Peyer's patch (tissue), 4 donors: ENCODE measurements around the gene GNG3. TPM values are rescaled to one million over a fixed set of nuclear protein-coding genes. Genes with fewer than 3 reads are reported as not detected.
"Not testable (repeated sequence)": the region's sequence is repeated elsewhere in the genome, so short reads cannot be mapped to it uniquely, and the experiment has no call there.

Experiments
- DNase-seq, 3 donors: peaks; one replicate each; pipeline ENCODE4 v3.0.0-alpha.2; 2017 to 2019
- H3K27ac ChIP-seq, 4 donors: fragments of 200-600 bp; sonication (generic); one replicate each; pipeline ENCODE4 v1.5.1; 2016 to 2019
- H3K27me3 ChIP-seq, 2 donors: fragments of 200-600 bp; sonication (generic); one replicate each; pipeline ENCODE4 v1.5.1; 2019
- H3K36me3 ChIP-seq, 3 donors: fragments of 200-600 bp; sonication (generic); one replicate each; pipeline ENCODE4 v1.5.1; 2016 to 2019
- H3K4me1 ChIP-seq, 4 donors: fragments of 200-600 bp; sonication (generic); one replicate each; pipeline ENCODE4 v1.5.1; 2016 to 2019
- H3K4me3 ChIP-seq, 4 donors: fragments of 200-600 bp; sonication (generic); 1 replicate in 3 of 4; 2 replicates in 1 of 4; pipeline ENCODE4 v1.5.1; 2016 to 2019; ENCODE audit warnings: mild to moderate bottlenecking in 1 of 4
- H3K9me3 ChIP-seq, 4 donors: fragments of 200-600 bp; sonication (generic); one replicate each; pipeline ENCODE4 v1.5.1; 2016 to 2019; ENCODE audit warnings: mild to moderate bottlenecking in 1 of 4
- CTCF ChIP-seq, 6 experiments: fragments of 450-650 bp in 4 of 6; fragments of 200-600 bp in 2 of 6; sonication (generic) in 1 of 6; IDR thresholded peaks; one replicate each; pipeline ENCODE4 v1.5.1; 2017 to 2019; ENCODE audit warnings: antibody characterized with exemption in 6 of 6, mild to moderate bottlenecking in 3 of 6, moderate library complexity in 1 of 6
- POLR2A ChIP-seq, 2 donors: fragments of 450-650 bp; IDR thresholded peaks; one replicate each; pipeline ENCODE4 v1.5.1; 2017; ENCODE audit warnings: antibody characterized with exemption in 2 of 2, mild to moderate bottlenecking in 2 of 2, moderate library complexity in 2 of 2
- total RNA-seq, 4 donors: library from RNA; depleted of rRNA; stranded (reverse); fragments of >200 nt; gene quantifications; one replicate each; pipeline ENCODE4 v1.1.0, GENCODE V29; 2016

The GNG3 gene
- total RNA-seq, 4 donors from 2014 or later: not detected

DNA sequence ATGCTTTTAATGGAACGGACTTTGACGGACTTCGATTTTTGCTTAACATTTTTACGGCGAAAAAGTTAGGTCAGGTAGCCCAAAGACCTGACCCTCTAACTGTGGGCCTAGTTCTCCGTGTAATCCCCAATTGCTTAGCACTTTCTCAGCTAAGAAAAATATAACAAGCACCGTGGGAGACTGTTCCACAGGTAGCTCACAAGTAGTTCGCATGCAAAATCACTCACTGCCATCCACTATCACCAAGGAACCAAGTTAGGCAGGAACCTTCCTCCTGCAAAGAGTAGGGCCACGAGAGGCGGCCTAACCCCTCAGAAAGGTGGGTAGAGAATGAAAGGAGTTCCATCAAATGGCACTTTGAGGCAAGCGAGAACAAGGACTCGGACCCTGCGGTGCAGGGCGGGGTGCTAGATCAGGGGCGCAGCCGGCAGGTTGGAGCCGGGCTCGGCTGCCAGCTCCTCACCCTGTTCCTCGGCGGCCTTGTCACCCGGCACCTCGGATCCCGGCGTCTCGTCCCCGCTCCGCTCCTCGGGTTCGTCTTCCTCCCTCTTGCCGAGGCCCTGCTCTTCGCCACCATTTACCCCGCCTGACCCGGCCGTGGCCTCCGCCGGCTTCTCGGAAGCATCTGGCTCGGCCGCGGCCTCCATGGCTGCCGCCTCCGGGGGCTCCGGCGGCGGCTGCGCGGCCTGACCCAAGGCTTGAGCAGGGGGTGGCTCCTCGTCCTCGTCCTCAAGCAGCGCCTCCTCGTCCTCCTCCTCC is 18.9 kb downstream of the GNG3 start:
- Histone ChIP-seq H3K36me3 (peaks cover 0 to 34% (median 3%) of the 10 kb centered on the region in 3 donors), H3K4me3 (peak overlapping the region; percentile 83 to 97 (median 86)), H3K27me3 (no peaks in the 10 kb centered on the region), H3K9me3 (no peaks in the 10 kb centered on the region), H3K4me1 (peaks cover 0 to 48% (median 12%) of the 10 kb centered on the region in 4 donors), H3K27ac (peak overlapping the region; percentile 79 to 98 (median 94))
- TF ChIP-seq POLR2A (IDR thresholded peaks at IDR 0.05) (no peak), CTCF (IDR thresholded peaks at IDR 0.05) (no peak)
- DNase-seq: peak in 1 of 3 donors; percentile 57

DNA sequence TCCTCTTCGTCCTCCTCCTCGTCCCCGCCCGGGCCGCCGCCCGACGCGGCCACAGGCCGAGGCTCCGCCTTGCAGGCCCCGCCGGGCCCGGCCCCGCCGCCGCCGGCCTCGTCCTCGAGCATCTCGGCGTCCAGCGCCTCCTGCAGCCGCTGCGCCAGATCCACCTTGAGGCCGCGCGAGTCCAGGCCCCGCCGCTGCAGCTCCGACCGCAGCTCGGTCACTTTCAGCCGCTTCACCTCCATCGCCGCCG is 19.4 kb downstream of the GNG3 start:
- no peak for DNase-seq
- peaks cover 0 to 50% (median 12%) of the 10 kb centered on the region in 4 donors for H3K4me1 ChIP-seq
- H3K27me3 ChIP-seq: no peaks in the 10 kb centered on the region
- TF ChIP-seq POLR2A (IDR thresholded peaks at IDR 0.05) (no peak), CTCF (IDR thresholded peaks at IDR 0.05) (no peak)
- H3K4me3 ChIP-seq: peak overlapping the region; percentile 83 to 97 (median 86)
- H3K36me3 ChIP-seq: peaks cover 0 to 29% (median 3%) of the 10 kb centered on the region in 3 donors
- H3K9me3 ChIP-seq: no peaks in the 10 kb centered on the region
- peak overlapping the region; percentile 79 to 98 (median 94) for H3K27ac ChIP-seq

DNA sequence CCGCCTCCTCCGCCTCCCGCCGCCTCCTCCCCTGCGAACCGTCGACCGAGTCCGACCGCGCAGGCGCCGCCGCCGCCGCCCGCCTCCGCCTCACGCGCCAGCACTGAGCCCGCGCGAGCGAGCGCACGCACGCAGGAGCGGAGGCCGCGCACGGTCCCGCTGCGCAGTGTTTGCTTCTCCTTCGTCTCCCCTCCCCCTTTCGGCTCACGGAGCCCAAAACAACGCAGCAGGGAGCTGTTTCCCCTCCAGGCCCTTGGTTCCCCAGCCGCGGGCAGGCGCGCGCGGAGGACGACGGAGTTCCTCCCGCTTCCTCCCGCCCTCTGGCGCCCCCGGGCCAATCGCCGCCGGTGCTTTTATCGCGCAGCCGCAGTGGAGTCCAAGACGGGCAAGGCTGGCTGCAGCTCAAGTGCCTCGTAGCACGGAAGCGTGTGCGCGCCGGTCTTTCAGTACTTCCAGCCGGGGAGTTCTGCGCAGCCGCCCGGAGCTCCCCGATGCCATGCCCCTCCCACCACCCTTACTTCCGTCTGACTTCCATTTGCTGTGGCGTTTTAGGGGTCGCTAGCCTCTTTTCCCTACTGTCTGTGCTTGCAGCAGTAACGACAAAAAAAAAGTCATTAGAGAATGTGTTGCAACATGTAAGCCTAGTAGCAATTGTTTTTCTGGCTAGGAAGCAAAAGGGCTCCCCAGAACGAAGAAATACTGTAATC is 19.8 kb downstream of the GNG3 start, which contains the start of gene HNRNPUL2:
Gene HNRNPUL2, minus strand, starts transcription at position 293 of the 707 bp plus-strand sequence. CDS start 301 bp downstream, outside the sequence.
- peak; percentile 92 to 95 for TF ChIP-seq POLR2A (IDR thresholded peaks at IDR 0.05)
- peak in 3 of 6 experiments; percentile 1 to 20 (median 8) for TF ChIP-seq CTCF (IDR thresholded peaks at IDR 0.05)
- Histone ChIP-seq H3K4me1 (peaks cover 0 to 51% (median 12%) of the 10 kb centered on the region in 4 donors), H3K36me3 (peaks cover 0 to 27% (median 3%) of the 10 kb centered on the region in 3 donors), H3K27ac (peak within 1 kb of the TSS; percentile 79 to 98 (median 94)), H3K9me3 (no peaks in the 10 kb centered on the region), H3K27me3 (no peaks in the 10 kb centered on the region), H3K4me3 (peak within 1 kb of the TSS; percentile 83 to 97 (median 86))
- peak; percentile 96 to 99 (median 98) for DNase-seq

GRCh38 chr11:62727872-62728170 is 20.3 kb downstream of the GNG3 start:
- DNase-seq: peak; percentile 82 to 94 (median 84)
- H3K27me3 ChIP-seq: no peaks in the 10 kb centered on the region
- H3K27ac ChIP-seq: peak overlapping the region; percentile 79 to 98 (median 94)
- H3K4me1 ChIP-seq: peaks cover 0 to 56% (median 12%) of the 10 kb centered on the region in 4 donors
- TF ChIP-seq CTCF (IDR thresholded peaks at IDR 0.05): no peak
- no peak for TF ChIP-seq POLR2A (IDR thresholded peaks at IDR 0.05)
- peak overlapping the region; percentile 83 to 97 (median 86) for H3K4me3 ChIP-seq
- H3K36me3 ChIP-seq: peaks cover 0 to 27% (median 0%) of the 10 kb centered on the region in 3 donors
- H3K9me3 ChIP-seq: no peaks in the 10 kb centered on the region

DNA sequence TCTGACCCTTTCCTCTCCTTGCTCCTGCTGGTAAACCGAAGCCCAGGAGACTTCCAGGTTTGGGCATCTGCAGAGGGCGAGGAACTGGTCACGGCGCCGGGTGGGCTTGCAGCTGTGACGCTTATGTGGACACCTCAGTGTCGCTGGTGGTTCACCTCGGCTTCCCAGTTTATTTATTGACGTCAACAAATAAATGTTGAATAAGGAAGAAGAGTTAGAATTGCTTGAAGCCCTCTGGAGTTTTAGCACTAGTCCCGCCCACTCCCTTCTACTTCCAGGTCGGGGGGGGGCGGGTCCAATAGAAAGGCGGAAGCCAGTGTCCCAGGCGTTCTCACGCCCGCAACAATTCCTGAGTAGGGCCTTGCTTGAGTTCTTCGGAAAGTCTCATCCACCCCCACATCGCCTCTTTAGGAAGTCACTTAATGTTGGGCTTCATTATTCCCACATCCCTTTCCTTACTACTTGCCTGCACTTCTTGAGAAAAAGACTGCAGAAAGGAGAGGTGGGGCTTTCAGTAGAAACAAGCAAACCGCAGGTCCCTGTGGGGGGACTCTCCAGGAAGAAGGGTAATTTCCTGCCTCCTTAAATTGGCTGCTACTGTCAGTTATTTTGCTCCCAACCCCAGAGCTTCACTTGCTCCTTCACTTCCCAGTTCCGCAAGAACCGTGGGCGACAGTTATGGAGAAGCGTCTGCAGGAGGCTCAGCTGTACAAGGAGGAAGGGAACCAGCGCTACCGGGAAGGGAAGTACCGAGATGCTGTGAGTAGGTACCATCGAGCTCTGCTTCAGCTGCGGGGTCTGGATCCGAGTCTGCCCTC is 20.9 kb downstream of the GNG3 start, which contains the start of gene TTC9C:
Gene TTC9C, plus strand, starts transcription at position 316 of the 818 bp plus-strand sequence. Its CDS starts 363 bp downstream, at position 679.
- Histone ChIP-seq H3K9me3 (no peaks in the 10 kb centered on the region), H3K27me3 (no peaks in the 10 kb centered on the region), H3K4me1 (peaks cover 0 to 54% (median 12%) of the 10 kb centered on the region in 4 donors), H3K27ac (peak within 1 kb of the TSS; percentile 79 to 98 (median 94)), H3K4me3 (peak within 1 kb of the TSS; percentile 83 to 97 (median 86)), H3K36me3 (peaks cover 0 to 25% (median 0%) of the 10 kb centered on the region in 3 donors)
- peak; percentile 88 to 96 (median 96) for DNase-seq
- TF ChIP-seq POLR2A (IDR thresholded peaks at IDR 0.05) (peak; percentile 72 to 73), CTCF (IDR thresholded peaks at IDR 0.05) (no peak)

GRCh38 chr11:62730076-62730475 is 22.6 kb downstream of the GNG3 start:
- Histone ChIP-seq H3K4me3 (peak overlapping the region in 1 of 4 donors; percentile 83), H3K4me1 (peaks cover 0 to 37% (median 4%) of the 10 kb centered on the region in 4 donors), H3K36me3 (peaks cover 0 to 34% (median 0%) of the 10 kb centered on the region in 3 donors)
- H3K9me3 ChIP-seq, H3K27ac ChIP-seq, H3K27me3 ChIP-seq: not testable (repeated sequence)
- DNase-seq: peak in 1 of 3 donors; percentile 34
